CD4-positive, alpha-beta T cell (primary cell): ENCODE measurements around the gene ERAL1. TPM values are rescaled to one million over a fixed set of nuclear protein-coding genes. Genes with fewer than 3 reads are reported as not detected.

Source experiments
- ATAC-seq: fragments of 200-7000 bp; cut with Tn5 transposase; one replicate; pipeline ENCODE4 v1.10.0; 2022; ENCODE audit warnings: mild to moderate bottlenecking; ENCODE audit not compliant: poor library complexity
- CTCF ChIA-PET: fragments of 350-600 bp; sonication (Branson Sonifier 250); formaldehyde crosslinking; loops from one replicate; lab custom pipeline; 2021; ENCODE audit warnings: antibody characterized with exemption, inconsistent platforms; lab: Charles Lee
- POLR2A ChIA-PET: fragments of 350-600 bp; sonication (Branson Sonifier 250); formaldehyde crosslinking; loops from one replicate; lab custom pipeline; 2021; ENCODE audit warnings: antibody characterized with exemption, inconsistent platforms; lab: Charles Lee
- DNase-seq, 14 experiments: peaks; one replicate each; pipeline ENCODE4 v3.0.0-alpha.2; 2013 to 2020; ENCODE audit warnings: mixed read lengths in 2 of 14
- H3K27ac ChIP-seq, 2 donors: one replicate each; pipeline versions ENCODE4 v1.5.1 to v1.7.0; 2013; ENCODE audit warnings: low read length in 2 of 2, low read depth in 1 of 2, mild to moderate bottlenecking in 1 of 2
- H3K27me3 ChIP-seq, 2 experiments: 1 replicate in 1 of 2; 2 replicates in 1 of 2; pipeline versions ENCODE4 v1.6.1 to v1.7.0; 2013; ENCODE audit warnings: low read length in 2 of 2, control low read depth in 1 of 2, mild to moderate bottlenecking in 1 of 2, moderate library complexity in 1 of 2; ENCODE audit not compliant: insufficient read depth in 2 of 2, control insufficient read depth in 1 of 2
- H3K36me3 ChIP-seq: one replicate; pipeline ENCODE4 v1.6.1; 2013; ENCODE audit warnings: low read length, control low read depth; ENCODE audit not compliant: insufficient read depth
- H3K4me1 ChIP-seq: one replicate; pipeline ENCODE4 v1.6.1; 2013; ENCODE audit warnings: low read length, control low read depth; ENCODE audit not compliant: insufficient read depth
- H3K4me3 ChIP-seq: one replicate; pipeline ENCODE4 v1.5.1; 2013; ENCODE audit warnings: mild to moderate bottlenecking, low read length, moderate library complexity
- H3K9me3 ChIP-seq, 2 experiments: 1 replicate in 1 of 2; 2 replicates in 1 of 2; pipeline versions ENCODE4 v1.6.1 to v1.7.0; 2013; ENCODE audit warnings: low read length in 2 of 2, mild to moderate bottlenecking in 2 of 2, control low read depth in 1 of 2, moderate library complexity in 1 of 2; ENCODE audit not compliant: control insufficient read depth in 1 of 2, insufficient read depth in 1 of 2
- H3K27ac Mint-ChIP-seq: one replicate; pipeline ENCODE4 v1.8.0; 2020; ENCODE audit warnings: mixed read lengths
- H3K27me3 Mint-ChIP-seq: one replicate; pipeline ENCODE4 v1.8.0; 2021; ENCODE audit warnings: mixed read lengths
- H3K36me3 Mint-ChIP-seq: one replicate; pipeline ENCODE4 v1.8.0; 2021; ENCODE audit warnings: low read depth, mixed read lengths
- H3K4me1 Mint-ChIP-seq: one replicate; pipeline ENCODE4 v1.8.0; 2021; ENCODE audit warnings: low read depth, mixed read lengths
- H3K4me3 Mint-ChIP-seq: one replicate; pipeline ENCODE4 v1.8.0; 2020; ENCODE audit warnings: mild to moderate bottlenecking, mixed read lengths
- H3K9me3 Mint-ChIP-seq: one replicate; pipeline ENCODE4 v1.8.0; 2020; ENCODE audit warnings: mixed read lengths
- CTCF ChIP-seq: fragments of 200-600 bp; IDR thresholded peaks from one replicate; pipeline ENCODE4 v1.8.0; 2022; ENCODE audit warnings: antibody characterized with exemption, mild to moderate bottlenecking
- intact Hi-C, 2 experiments: fragments of 100-400 bp; cut with DNase I in 1 of 2; cut with micrococcal nuclease in 1 of 2; formaldehyde crosslinking; loops; one replicate each; pipeline versions ENCODE4 v1.15.1 to v1.9.0; 2023 to 2025; cut with DNase I, micrococcal nuclease
- polyA plus RNA-seq, 2 donors: library from polyadenylated mRNA; unstranded; fragments of 120-200 nt; gene quantifications; one replicate each; pipeline ENCODE4 v1.2.1, GENCODE V29; 2013
- total RNA-seq, 174 experiments: library from RNA in 2 of 174; stranded (reverse) in 2 of 174; gene quantifications; one replicate each; pipeline ENCODE4 v1.2.3 and lab custom pipeline; 2021 to 2026

ERAL1 gene
- total RNA-seq = 10 to 100 TPM; 15.6 to 16.8 TPM
- 19.5 TPM for polyA plus RNA-seq (2013, experiment 1 of 2)
- 23.2 TPM for polyA plus RNA-seq (2013, experiment 2 of 2)
- 9.4 to 65.7 (median 18.9) reads per million in 172 experiments for total RNA-seq (lab: John Stamatoyannopoulos, UW)

GRCh38 chr17:28854457-28855335 is at the start of gene ERAL1:
TSS of gene ERAL1 (plus strand) at chr17:28855016. CDS start at chr17:28855035, 19 bp downstream.
- no peak for TF ChIP-seq CTCF
- CTCF ChIA-PET = interaction anchor here (0.6 to 2.4 kb wide), 3 partner anchors 38 to 91 kb away, joined by 3 to 10 read pairs (median 7); partner anchors contain the start of gene DHRS13
- Histone ChIP-seq H3K36me3 (peaks cover 21% of the 10 kb centered on the region), H3K9me3 (no peaks in the 10 kb centered on the region), H3K4me1 (peaks cover 15% of the 10 kb centered on the region), H3K27ac (peak within 1 kb of the TSS; percentile 70 to 72), H3K27me3 (no peaks in the 10 kb centered on the region), H3K4me3 (peak within 1 kb of the TSS; percentile 96)
- peak within 1 kb of the TSS; percentile 78 for H3K27ac Mint-ChIP-seq
- peaks cover 18% of the 10 kb centered on the region for H3K4me1 Mint-ChIP-seq
- H3K4me3 Mint-ChIP-seq = peak within 1 kb of the TSS; percentile 91
- no peaks in the 10 kb centered on the region for H3K9me3 Mint-ChIP-seq
- ATAC-seq (peak; percentile 100), DNase-seq (peak; percentile 69 to 90 (median 76))
- POLR2A ChIA-PET = interaction anchor here (0.8 to 2.5 kb wide), 5 partner anchors 12 to 95 kb away, joined by 4 to 8 read pairs (median 6); partner anchors contain the start of genes DHRS13, FAM222B and FLOT2
- intact Hi-C loops = loop anchor here (1.0 to 5.0 kb wide), 4 partner anchors 12 to 98 kb away; partner anchors contain the start of genes DHRS13 (in 2 of the 2), FAM222B (in 1 of the 2) and PHF12 (in 1 of the 2)
- no peaks in the 10 kb centered on the region for H3K27me3 Mint-ChIP-seq
- peaks cover 29% of the 10 kb centered on the region for H3K36me3 Mint-ChIP-seq

DNA sequence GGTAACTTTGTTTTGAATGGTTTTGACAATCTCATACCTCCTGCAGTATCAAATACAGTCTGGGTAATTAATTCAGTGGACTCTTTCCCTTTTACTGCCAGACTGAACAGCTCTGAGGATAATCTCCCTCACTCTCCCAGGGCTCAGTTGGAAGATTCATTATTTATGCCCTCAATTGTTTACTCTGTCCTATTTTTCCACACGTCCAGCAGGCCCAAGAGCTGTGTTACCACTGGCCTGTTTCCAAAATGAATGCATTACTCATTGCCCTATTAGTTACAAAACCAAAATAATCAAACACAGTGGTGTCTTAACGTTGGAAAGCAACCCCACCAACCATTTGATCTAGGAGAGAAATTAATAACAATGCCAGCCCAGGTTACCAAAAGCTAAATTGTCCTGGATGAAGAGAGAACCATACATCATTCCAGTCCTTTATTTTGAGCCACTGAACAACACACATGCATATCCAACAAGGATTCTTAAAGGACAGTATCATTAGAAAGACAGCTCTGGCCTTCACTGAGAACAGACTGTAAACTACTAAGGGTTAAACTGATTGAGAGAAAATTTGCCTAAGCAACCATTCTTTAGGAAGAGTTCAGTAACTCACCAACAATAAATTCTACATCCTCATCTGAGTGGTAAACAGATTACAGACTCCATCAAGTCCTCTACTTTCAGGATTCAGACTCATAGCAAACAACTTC is 46.7 kb upstream of the ERAL1 start:
- H3K27ac ChIP-seq = no peak overlapping the region
- H3K4me1 ChIP-seq = peaks cover 15% of the 10 kb centered on the region
- H3K4me3 ChIP-seq = no peak overlapping the region
- ATAC-seq (no peak), DNase-seq (no peak)
- no peaks in the 10 kb centered on the region for H3K9me3 ChIP-seq
- Mint-ChIP-seq H3K27me3 (no peaks in the 10 kb centered on the region), H3K9me3 (no peaks in the 10 kb centered on the region), H3K36me3 (peaks cover 50% of the 10 kb centered on the region), H3K4me3 (no peak overlapping the region), H3K4me1 (peaks cover 47% of the 10 kb centered on the region), H3K27ac (peak overlapping the region; percentile 68)
- TF ChIP-seq CTCF = no peak
- no peaks in the 10 kb centered on the region for H3K27me3 ChIP-seq
- H3K36me3 ChIP-seq = peaks cover 21% of the 10 kb centered on the region
- CTCF ChIA-PET = interaction anchor here (1.0 to 3.9 kb wide), 4 partner anchors 17 to 81 kb away, joined by 3 to 24 read pairs (median 4); partner anchors contain the start of gene TLCD1
- intact Hi-C loops = loop anchor here in 1 of 2 experiments (5.0 kb wide), 1 partner anchor 41 kb away; no protein-coding TSS in a partner anchor
- POLR2A ChIA-PET = interaction anchor here (0.9 kb wide), 1 partner anchor 22 kb away, joined by 3 read pairs; no protein-coding TSS in a partner anchor

- Mint-ChIP-seq H3K36me3 (peaks cover 43% of the 10 kb centered on the region), H3K9me3 (no peaks in the 10 kb centered on the region), H3K4me3 (no peak overlapping the region), H3K27me3 (no peaks in the 10 kb centered on the region), H3K27ac (peak overlapping the region; percentile 90), H3K4me1 (peaks cover 49% of the 10 kb centered on the region)
- no peak for TF ChIP-seq CTCF
- Histone ChIP-seq H3K4me1 (peaks cover 15% of the 10 kb centered on the region), H3K27ac (no peak overlapping the region), H3K9me3 (no peaks in the 10 kb centered on the region), H3K27me3 (no peaks in the 10 kb centered on the region), H3K4me3 (no peak overlapping the region), H3K36me3 (peaks cover 8% of the 10 kb centered on the region)
- ChIA-PET POLR2A (interaction anchor here (1.2 kb wide), 1 partner anchor 83 kb away, joined by 3 read pairs; no protein-coding TSS in a partner anchor), CTCF (interaction anchor here (1.8 to 3.9 kb wide), 4 partner anchors 46 to 92 kb away, joined by 6 to 24 read pairs (median 12); partner anchors contain the start of genes DHRS13 and TLCD1)
- no peak for DNase-seq
- ATAC-seq = no peak
- intact Hi-C loops = loop anchor here (5.0 kb wide), 3 partner anchors 47 to 163 kb away; partner anchors contain the start of genes BLTP2 (in 1 of the 2), ERAL1 (in 1 of the 2), NEK8 (in 1 of the 2) and TLCD1 (in 1 of the 2)
Measured at GRCh38 chr17:28810437-28810836, 44.4 kb upstream of the ERAL1 start.
